Stimulated activated CD4-positive, alpha-beta T cell treated with anti-CD3 and anti-CD28 coated beads, Interleukin-4, amount 100 ng/mL, for 24 hours (primary cell): Measurements from ENCODE around the gene CPHXL2.

Experiments used
- DNase-seq: peaks from one replicate; pipeline ENCODE4 v3.0.0-alpha.2; 2020

CPHXL2 gene

DNA sequence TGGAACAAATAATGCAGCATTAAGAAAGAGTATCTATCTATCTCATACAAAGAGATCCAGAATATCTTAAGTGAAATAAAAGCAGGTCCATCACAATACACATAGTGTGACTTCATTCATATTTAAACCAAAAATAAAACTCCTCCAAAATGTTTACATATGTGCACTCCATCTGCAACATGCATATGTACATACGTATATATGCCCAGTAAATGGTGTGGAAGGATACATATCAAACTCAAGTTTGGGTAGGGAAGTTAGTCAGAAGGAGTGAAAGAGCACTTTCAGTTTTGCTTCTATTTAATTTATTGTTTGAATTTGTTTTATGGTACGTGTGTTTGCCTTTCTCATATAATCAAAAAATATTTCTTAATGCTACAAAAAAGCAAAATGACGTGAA lies 41.8 kb downstream of the CPHXL2 start:
- DNase-seq = no peak

DNA sequence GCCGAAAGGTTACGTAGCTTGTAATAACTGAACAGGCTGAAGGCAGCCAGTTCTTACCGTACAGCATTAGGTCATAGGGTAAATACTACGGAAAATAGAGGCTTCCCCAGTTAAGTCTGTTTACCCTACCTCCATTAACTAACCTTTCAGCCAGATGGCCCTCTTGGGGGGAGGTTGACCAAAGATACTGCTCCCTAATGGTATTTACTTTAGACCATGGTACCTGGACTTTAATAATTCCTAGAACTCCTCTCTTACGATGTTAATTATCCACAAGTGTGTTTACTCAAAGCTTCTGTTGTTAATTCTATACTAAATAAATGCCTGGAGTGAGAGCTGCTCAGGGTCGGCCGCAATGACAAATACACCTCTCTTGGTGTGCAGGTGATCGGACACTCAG lies 44.0 kb downstream of the CPHXL2 start:
- DNase-seq = no peak

DNA sequence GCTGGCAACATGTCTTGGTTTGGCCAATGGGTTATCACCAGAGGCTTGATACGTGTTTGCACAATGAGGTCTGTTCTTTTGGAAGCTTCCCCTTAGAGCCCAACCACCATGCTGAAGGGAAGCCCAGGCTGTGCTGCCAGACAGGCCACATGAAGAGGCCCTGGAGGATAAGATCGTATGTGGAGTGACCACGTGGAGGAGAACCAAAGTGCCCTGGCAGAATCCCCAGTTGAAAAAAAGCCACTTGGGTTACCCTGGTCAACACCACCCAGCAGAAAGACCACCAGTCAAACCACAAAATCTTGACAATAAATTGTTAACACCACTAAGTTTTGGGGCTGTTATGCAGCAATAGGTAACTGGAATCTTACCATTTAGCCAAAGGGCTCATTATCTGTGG lies 46.8 kb downstream of the CPHXL2 start:
- no peak for DNase-seq

- DNase-seq = no peak
These were observed 47.7 kb downstream of the CPHXL2 start for GRCh38 chr16:75629132-75629531.

GRCh38 chr16:75628351-75628750 lies 48.5 kb downstream of the CPHXL2 start:
- no peak for DNase-seq

DNA sequence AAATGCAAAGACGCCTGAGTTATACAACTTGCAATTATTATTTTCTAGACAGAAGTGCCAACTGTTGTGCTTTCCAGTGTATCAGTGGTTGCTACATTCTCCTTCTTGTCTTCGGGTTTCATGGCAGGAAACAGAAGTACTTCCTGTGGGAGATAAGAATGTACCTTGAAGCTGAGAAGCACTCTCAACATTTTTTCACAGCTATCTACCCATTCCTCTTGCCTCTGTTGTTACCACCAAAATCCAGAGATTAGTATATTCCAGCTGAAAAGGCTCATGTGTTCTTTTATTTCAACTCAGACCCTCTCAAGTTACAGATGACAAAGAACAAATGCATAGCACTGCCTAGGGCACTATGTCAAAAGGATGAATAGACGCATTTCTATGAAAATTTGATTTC lies 49.0 kb downstream of the CPHXL2 start:
- no peak for DNase-seq

GRCh38 chr16:75626806-75627205 lies 50.0 kb downstream of the CPHXL2 start:
- DNase-seq = no peak

GRCh38 chr16:75624921-75625334 lies 51.9 kb downstream of the CPHXL2 start:
- DNase-seq = no peak

DNA sequence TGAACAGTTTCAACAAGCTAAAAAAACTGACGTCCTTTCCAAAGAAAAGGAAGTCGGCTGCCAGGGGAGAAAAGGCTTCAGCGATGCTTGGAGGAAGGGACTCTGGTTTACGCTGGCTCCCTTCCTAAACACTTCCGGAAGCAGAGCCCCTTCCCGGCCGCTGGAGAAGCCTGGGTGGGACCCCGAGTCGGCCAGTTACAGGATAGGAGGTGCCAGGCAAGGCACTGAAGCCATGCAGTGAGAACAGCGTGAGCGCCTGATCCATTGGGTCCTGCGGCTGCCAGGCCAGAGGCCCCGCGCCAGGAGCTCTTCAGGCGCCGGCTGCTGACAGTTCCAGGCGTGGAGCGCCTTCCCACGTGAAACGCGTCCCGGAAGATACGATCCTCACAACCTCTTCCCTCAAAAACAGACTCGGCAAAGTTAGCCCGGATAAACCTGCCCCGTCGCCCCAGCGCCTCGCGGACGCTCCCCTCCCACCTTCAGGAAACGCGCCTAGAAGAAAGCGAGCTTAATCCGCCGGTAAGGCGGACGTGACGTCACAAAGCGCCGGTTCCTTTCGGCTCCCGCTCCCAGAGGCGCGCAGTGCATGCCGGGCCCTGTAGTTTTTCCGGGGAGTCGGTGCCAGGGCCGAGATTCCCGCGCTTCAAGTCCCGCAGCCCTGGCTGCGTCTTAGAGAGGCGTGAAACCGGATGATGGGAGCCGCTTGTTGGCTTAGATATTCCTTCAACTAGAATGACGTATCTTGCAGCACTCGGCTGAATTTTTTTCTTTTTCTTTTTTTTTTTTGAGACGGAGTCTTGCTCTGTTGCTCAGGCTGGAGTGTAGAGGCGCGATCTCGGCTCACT lies 53.8 kb downstream of the CPHXL2 start, which contains the start of gene ADAT1:
Gene ADAT1, minus strand, starts transcription at position 521 of the 845 bp plus-strand sequence. CDS start 2,482 bp downstream, outside the sequence.
- peak; percentile 98 for DNase-seq

- DNase-seq = no peak
These were observed 55.7 kb downstream of the CPHXL2 start for GRCh38 chr16:75621170-75621477.

GRCh38 chr16:75620326-75621169 lies 56.3 kb downstream of the CPHXL2 start:
- peak; percentile 30 for DNase-seq

DNA sequence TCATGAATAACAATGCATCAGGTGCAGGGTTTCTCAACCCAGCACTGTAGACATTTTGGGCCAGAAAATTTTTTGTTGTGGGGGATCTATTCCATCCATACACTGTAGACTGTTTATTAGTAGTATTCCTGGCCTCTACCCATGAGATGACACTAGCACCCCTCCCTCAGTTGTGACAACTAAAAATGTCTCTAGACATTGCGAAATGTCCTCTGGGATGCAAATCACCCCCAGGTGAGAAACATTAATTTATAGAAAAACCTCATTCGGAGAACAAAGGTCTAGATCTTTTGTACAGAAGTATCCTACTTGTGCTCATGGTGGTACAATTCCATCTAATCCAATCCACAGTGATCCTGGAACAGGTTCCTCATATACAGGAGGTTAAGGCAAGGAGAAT lies 58.0 kb downstream of the CPHXL2 start:
- DNase-seq = no peak

GRCh38 chr16:75617121-75617520 lies 59.7 kb downstream of the CPHXL2 start:
- DNase-seq = no peak

DNA sequence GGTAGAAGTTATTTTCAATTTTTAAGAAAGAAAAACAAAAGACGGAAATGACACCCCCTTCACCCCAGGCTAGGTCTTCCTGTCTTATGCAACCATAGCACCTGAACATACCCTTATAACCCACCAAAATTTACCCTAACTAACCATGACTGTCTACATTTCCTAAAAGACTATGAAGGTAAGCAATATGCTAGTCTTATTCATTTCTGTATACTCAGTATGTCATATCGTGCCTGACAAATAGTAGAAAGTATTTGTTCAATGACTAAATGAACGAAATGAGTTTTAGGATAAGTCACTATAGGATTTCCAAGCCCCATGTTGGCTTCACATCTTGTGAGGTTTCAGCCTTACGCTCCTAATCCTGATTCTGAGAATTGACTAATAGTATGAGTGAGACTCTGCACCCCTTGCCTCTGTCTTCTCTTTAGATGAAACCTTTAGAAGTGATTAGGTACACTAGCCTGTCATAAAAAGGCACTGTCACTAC lies 60.2 kb downstream of the CPHXL2 start:
- DNase-seq = peak; percentile 17

GRCh38 chr16:75615619-75616018 lies 61.2 kb downstream of the CPHXL2 start:
- no peak for DNase-seq

GRCh38 chr16:75614066-75614897 lies 62.5 kb downstream of the CPHXL2 start:
- no peak for DNase-seq
